NT2/D1 (cell line): ENCODE data around the gene ALDH1A1.

Experiments
- SUZ12 ChIP-seq: IDR thresholded peaks from 2 replicates; pipeline ENCODE4 v1.6.1; 2011; ENCODE audit not compliant: insufficient read length, insufficient read depth; ENCODE audit errors: extremely low read depth
- YY1 ChIP-seq: IDR thresholded peaks from 2 replicates; pipeline ENCODE4 v1.6.1; 2011; ENCODE audit not compliant: insufficient read length, insufficient read depth
- ZNF274 ChIP-seq: IDR thresholded peaks from 2 replicates; pipeline ENCODE4 v1.6.1; 2011; ENCODE audit warnings: mild to moderate bottlenecking, low read depth, low read length

DNA sequence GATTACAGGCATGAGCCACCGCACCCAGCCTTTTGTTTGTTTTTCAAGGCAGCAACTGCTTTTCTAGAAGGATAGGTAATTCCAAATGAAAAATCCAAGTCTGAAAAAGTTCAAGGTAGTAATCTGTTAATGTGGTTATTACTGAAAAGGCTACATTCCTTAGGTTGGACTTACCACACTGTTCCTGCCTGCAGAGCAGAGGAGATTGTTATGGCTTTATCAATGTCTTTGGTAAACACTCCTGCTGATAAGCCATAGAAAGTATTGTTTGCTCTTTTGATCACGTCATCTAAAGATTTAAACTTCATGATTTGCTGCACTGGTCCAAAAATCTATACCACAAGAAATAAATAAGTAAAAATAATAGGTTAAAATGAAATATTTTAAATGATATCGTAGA lies 43.4 kb downstream of the ALDH1A1 start:
- TF ChIP-seq ZNF274: no peak
- TF ChIP-seq YY1: no peak
- no peak for TF ChIP-seq SUZ12
